Measurements from ENCODE around the gene TXNDC17.
"Not testable (repeated sequence)": the region's sequence is repeated elsewhere in the genome, so short reads cannot be mapped to it uniquely, and the experiment has no call there.

Gene TXNDC17

DNA sequence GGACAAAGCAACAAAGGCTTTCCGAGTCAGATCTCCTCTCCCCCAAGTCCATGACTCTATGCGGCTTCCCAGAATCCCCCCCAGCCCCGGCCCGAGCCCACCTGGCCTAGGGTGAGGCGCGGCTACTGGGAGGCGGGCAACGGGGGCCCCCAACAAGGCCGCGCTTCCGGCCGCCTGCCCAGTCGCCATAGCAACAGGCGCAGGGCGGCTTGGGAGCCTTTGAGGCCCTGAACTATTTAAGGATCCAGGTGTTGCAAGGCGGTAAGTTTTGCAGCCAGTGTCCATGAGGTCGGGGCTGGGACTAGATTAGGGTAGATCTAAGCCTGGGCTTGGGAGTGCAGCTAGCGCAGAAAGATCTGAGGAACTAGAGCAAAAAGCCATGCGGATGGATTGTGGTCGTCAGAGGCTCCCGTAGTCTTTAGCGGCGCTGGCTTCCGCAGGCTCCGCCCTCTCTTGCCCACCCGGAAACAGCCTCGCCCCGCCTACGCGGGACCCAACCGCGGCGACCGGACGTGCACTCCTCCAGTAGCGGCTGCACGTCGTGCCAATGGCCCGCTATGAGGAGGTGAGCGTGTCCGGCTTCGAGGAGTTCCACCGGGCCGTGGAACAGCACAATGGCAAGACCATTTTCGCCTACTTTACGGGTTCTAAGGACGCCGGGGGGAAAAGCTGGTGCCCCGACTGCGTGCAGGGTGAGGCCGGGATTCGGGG is at the start of gene TXNDC17, which contains the start of gene KIAA0753:
TXNDC17 (plus strand) TSS at position 525 of the 711 bp plus-strand sequence; CDS start at position 548, 23 bp downstream.
KIAA0753 (minus strand) TSS at position 176 of the 711 bp plus-strand sequence. CDS start 5,608 bp downstream, outside the sequence.
- peak; percentile 91 for DNase-seq

DNA sequence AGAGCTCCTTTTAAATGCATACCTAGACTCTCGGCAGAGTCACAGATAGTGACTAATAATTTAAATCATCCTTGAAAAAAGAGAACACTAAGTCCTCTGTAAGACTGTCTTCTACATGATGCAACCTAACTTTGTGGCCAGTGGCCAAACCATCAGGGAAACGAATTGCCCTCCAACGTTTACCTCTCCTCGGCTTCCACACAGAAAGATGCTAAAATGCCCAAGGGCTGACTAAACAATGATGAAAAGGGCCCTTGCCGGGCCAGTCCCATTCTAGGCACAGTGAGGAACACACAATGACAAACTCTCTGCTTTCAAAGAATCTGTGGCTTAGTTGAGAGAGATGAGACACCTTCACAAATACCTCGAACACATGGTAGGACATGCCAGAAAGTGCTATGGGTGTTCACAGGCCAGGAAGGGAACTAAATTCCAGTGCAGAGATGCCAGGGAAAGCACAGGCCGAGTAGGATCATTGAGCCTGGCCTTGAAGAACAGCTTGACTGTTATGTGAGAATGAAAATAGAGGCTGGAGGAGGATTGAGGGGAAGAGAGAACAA is 49.2 kb upstream of the TXNDC17 start:
- DNase-seq, result no peak

DNA sequence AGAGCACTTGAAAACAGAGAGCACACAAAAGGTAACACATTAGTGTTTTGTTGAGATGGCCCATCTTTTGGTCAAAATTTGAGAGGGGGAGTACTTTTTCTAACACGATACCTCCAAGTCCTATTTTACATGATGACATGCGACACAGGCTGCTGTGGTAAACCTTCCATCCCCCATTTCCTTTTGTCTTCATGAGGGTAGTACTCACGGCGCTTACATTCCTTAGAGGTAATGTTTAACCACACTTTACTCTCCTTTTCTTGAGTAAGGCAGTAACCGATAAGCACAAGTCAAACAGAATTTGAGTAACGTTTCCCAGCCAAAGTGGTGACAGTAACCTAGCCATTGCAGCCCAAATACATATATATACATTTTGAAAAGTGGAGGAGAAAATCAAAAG is 48.7 kb upstream of the TXNDC17 start:
- no peak for DNase-seq

DNA sequence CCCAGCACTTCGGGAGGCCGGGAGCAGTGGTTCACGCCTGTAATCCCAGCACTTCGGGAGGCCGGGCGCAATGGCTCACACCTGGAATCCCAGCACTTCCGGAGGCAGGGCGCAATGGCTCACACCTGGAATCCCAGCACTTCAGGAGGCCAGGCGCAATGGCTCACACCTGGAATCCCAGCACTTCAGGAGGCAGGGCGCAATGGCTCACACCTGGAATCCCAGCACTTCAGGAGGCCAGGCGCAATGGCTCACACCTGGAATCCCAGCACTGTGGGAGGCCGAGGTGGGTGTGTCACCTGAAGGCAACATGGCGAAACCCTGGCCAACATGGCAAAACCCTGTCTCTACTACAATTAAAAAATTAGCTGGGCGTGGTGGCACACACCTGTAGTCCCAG is 47.5 kb upstream of the TXNDC17 start:
- not testable (repeated sequence) for DNase-seq

DNA sequence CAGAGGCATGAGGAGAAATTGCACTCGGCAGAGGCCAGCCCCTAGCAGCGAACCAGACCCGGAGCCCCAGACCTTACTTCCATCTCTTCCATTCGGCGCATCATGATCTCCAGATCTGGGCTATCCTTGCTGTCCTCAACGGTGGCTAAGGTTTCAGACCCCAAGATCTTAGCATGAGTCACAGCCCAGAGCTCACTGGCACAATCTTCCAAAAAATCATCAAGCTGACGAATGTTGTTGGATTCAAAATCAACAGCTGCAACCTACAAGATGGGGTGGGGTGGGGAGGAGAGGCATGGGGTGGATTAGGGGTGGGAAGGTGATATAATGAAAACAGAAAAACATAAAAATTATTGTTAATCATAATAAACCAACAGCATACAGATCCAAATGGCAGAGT is 44.8 kb upstream of the TXNDC17 start:
- DNase-seq, result no peak

DNA sequence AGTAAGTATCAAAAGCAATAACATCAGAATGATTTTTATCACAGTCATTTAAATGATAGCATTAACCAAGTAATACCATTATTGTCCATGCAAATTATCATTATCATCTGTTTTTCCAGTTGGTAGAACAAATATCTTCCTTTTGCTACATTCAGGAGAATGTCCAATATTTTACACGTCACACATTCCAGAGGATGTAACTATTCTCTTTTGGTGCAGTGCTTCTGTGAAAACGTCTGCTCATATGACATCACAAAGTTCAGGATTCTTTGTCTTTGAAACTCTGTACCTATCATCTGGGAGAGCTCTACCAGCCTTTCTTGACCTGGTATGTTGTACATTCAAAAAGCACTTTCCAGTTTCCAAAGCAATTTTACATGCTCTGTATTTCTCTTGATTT is 44.3 kb upstream of the TXNDC17 start:
- DNase-seq, result no peak

DNA sequence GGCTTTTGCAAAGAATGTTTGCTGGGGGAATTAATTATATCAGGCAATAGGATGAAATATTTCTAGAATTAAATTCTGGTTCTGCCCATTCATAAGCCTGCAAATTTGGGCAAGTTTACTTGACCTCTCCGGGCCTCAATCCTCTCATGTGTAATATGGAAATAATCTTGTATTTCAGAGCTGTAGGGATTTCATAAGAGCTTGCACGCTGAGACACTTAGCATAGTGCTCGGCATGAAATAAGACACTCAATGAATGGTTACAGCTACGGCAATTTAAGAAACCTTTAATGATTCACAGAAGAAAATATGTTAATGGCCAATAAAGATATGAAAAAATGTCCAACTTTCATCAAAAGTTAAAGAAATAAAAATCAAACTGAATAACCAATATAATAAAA is 43.9 kb upstream of the TXNDC17 start:
- no peak for DNase-seq

DNA sequence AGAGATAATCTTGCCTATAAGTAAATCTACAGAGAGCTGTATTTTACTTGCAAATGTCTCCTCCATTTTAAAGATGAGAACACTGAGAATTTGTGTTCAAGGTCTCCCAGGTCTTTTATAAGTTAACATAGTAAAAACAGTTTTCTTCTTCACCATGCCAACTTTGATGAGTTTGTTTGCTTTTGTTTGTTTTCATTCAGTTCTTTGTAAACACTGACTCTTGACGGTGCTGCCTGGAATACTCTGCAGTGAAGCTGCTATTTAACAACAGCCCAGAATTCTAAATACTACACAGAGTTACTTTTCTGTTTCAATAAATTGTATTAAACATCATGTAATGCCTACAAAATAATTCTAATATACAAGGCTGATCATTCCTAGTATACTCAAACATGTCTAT is 43.1 kb upstream of the TXNDC17 start:
- DNase-seq, result no peak

DNA sequence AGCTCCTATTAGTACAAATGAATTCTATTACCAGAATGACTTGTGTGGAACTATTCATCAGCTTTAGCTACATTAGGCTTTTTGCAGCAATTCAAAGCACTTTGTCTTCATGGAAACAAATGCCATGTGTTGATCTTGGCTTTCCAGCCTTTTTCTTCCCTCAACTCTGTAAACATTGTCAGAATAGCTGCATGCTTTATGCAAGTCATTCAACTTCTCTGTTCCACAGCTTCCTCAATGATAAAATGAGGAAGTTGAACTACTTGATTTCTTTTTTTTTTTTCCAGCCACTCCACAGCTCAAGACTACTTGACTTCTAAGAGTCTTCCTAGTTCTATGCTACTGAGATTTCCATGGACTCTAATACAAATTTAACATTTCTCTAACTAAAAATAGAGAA is 41.5 kb upstream of the TXNDC17 start:
- no peak for DNase-seq

DNA sequence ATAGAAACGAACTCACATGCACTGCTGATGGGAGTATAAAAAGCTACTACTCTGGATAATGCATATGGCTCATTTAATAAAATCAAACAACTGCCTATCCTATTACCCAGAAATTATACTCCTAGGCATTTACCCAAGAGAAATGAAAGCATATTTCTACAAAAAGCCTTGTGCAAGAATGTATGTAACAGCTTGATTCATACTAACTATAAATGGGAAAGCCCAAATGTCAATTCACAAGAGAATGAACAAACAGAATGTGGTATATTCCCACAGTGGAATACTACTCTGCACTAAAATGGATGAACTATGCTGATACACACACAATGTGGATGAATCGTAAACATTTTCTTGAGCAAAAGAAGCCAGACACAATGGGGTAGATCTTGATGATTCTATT is 38.7 kb upstream of the TXNDC17 start:
- no peak for DNase-seq

DNA sequence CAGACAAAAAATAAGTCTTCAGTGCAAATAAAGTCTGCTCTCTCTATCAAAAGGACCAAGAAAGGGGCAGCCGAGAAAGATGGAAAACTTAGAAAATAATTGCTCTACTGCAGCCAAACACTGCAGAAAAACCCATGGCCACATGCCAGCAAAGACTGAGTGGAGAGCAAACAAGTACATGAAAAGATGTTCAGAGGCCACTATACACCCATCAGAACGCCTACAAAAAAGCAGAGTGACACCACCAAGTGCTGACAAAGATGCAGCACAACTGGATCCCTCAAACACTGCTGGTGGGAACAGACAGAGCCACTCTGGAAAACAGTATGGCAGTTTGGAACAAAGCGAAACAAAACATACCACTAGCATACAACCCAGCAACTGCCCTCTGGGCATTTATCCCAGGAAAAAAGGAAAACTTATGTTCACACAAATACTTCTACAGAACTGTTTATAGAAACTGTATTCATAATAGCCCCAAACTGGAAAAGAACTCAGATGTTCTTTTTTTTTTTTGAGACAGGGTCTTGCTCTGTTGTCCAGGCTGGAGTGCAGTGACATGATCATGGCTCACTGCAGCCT is 37.0 kb upstream of the TXNDC17 start:
- no peak for DNase-seq

DNA sequence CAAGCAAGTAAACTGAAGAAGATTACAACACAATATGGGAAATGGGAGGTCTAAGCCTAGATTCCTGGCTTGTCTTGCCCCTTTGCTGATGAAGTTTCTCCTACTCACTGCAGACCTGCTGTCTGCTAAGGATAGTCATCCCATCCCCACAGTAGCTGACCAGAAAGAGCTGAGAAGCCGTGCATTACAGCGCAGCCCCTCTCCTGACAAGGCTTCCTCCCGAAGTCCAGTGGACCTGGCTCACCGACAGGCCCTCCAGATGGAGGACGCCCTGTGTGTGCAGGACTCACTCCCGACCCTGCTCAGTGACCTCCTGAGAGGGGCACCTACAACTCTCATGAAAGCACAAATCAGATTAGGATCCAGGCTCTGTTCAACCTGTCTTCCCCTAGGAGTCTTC is 35.7 kb upstream of the TXNDC17 start:
- no peak for DNase-seq

DNA sequence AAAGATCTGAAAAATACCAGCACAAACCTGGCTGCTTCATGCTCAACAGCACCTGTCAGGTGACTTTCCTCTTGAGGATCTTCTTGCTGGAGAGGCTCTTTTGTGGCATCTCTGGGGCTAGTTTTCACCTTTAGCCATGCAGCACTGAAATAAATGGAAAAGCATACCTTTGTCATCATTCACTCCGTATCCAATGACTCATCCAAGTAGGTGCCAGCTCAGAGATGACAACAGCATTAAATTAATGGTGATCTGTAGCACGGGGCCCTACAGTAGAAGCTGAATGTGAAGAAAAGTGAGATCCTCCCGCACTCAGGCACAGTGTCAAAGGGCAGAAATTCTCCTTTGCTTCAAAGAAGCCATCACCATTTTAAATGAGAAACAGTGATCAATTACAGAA is 32.5 kb upstream of the TXNDC17 start:
- no peak for DNase-seq

DNA sequence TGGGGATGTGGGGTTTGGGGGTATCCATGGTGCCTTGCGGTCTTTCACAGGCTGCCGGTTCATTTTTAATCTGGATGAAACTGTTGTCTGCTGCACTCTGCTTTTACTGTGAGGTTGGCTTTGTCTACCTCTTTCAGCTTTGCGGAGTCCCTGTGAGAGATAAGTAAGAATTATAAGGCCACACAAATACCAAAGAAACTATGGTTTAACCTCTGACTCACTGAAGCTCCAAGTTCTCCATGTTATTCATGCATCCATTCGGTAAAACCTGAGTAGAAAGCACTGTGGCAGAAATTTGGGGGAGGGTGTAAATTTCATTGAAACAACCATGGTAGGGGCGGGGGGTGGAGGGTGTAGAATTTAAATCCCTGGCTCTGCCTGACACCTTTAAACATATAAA is 30.8 kb upstream of the TXNDC17 start:
- DNase-seq, result no peak

DNA sequence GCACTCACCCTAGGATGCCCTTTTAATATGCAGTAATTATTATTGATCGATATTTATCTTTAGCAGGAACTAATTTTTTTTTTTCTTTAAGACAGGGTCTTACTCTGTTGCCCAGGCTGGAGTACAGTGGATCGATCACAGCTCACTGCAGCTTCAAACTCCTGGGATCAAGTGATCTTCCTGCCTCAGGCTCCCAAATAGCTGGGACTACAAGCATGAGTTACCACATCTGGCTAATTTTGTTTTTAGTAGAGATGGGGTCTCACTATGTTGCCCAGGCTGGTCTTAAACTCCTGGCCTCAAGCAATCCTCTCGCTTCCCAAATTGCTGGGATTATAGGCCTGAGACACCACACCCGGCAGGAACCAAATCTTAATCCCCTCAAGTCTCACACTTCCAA is 29.6 kb upstream of the TXNDC17 start:
- no peak for DNase-seq

DNA sequence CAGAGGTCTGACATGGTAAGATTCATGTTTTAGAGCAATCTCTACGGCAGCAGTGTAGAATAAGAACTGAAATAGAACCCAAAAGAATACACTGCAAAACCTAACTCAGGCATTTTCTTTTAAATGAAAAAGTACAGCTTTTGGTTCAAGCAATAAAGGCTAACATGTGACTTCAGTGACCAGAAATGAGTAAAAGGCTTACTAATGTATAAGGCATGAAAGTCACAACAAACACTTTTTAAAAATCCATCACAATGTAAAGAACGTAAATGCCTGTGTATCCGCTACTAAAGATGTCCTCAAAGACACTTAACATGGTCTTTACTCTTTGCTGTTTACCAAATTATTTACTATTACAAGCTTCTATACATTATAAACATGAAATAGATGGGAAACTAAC is 16.9 kb upstream of the TXNDC17 start:
- DNase-seq, result no peak

DNA sequence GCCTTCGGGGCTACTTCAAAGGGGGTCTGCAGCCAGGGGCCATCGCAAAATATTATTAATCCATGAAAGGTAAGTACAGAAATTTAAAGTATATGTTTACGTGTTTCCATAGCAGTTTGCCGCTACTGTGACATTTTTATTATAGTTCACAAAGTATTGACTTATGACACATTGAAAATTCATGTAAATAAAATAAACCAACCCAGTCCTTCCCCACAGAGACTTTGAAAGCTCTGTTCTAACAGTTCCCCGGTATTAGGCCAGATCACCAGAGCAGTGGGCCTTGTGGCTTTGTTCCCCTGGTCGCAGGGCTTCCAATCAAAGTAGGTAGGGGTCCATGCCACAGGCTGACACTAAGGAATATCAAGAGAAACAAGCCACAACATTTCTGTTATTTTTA is 14.2 kb upstream of the TXNDC17 start:
- no peak for DNase-seq

DNA sequence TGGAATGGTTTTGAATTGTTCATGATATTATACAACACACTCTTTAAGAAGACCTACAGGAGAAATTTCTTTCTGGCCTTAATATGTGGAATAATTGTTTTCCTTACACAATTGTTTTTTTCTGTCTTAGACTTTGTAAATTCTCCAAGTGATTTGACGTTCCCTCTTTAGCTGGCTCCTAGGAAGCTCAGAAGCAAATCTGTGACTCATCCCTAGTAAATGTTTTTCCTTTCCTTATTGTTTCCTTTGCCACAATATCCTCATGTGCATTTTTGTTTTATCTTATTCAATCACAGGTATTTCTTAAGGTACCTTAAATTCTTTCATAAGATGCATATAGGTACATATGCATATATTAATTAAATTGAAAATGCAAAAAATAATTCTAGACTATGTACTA is 13.8 kb upstream of the TXNDC17 start:
- DNase-seq, result no peak

DNA sequence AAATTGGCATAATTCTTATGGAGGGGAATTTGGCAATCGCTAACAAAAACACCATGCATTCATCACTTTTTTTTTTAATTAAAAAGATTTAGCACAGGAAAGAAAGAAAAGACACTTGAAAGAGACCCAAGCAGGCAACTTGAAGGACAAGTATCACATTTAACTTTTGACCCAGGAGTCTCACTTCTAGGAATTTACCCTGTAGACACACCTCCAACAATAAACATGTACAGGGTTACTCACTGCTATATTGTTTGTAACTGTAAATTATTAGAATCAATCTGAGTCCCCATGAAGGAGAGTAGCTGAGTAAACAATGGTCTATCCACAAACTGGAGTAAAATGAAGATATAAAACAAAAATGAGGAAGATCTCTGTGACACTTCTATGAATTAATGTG is 10.5 kb upstream of the TXNDC17 start:
- no peak for DNase-seq

DNA sequence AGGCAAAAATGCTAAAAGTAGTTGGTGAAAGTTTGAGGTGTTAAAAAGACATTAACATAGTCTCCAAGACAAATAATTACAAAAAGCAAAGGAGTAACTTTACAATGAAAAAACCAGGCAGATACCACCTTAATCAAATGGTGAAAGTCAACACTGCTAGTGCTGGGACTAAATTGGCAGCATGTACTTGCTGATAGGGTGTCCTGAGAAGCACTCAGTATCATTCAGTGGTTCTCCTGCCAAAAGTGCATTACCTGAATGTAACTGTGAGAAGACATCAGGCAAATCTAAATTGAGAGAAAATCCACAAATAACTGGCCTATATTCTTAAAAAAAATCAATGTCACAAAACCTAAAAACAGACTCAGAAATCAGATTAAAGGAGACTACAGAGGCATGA is 8.3 kb upstream of the TXNDC17 start:
- no peak for DNase-seq

DNA sequence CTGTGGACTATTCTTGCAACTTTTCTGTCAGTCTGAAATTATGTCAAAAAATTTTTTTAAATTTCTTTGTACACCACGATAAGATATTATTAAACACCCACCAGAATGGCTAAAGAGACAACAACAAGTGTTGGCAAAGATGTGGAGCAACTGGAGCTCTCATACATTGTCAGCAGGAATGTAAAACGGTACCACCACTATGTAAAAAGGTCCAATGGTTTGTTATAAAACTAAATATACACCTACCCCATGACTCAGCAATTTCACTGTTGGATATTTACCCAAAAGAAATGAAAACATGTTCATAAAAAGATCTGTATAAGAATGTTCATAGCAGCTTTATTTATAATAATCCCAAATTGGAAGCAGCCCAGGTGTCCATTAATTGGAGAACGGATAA is 7.6 kb upstream of the TXNDC17 start:
- DNase-seq, result no peak

DNA sequence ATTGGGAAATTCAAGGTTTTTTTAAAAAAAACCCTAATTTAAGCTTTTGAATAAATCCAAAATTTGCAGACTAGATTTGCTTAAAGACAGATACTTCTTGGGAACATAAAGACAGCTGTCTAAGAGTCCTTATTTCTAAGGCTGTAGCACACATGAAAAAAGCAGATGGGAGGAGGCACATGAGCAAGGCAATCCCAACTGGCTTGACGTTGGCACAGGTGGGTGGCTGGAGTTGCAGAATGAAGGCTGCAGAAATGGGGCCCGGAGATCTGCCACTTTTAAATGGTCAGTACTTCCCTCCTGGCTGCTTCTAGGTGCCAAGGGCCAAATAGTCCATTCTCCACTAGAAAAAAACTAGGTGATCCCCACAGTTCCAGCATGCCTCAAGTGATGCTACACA is 4.8 kb upstream of the TXNDC17 start:
- no peak for DNase-seq

DNA sequence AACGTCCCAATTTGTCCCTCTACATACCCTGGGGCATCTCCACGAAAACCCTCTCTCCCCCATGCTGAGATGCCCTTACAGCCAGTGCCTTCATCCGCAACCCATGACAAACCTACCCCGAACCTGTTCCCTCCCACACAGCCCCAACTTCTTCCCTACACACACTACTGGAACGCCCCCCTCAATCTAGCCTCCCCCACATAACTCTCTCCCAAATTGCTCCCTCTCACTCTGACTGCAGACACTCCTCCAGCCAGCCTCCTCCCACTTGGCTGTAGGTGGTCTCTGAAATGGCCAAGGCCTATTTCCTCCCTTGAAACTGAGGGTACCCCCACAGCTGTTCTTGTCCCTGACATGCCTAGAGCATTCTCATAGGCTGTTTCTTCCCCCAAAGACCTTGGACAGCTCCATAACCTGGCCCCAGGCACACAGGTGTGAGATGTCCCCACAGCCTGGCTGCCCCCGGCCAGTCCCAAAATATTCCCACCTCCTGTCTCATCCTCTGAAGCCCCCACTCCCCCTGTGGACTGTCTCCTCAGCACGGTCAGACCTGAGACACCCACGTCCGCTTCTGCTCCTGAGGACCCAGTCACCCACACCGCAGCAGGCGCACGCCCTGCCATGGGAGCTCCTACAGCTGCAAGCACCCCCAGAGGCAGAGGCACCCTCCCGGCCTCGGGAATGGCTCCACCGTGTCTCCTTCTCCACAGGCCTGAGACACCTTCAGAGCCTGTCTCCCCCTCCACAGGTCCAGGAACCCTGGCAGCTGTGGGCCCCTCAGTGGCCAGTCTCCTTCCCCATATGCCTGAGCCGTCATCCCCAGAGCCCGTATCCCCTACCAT is 4.0 kb upstream of the TXNDC17 start:
- no peak for DNase-seq

DNA sequence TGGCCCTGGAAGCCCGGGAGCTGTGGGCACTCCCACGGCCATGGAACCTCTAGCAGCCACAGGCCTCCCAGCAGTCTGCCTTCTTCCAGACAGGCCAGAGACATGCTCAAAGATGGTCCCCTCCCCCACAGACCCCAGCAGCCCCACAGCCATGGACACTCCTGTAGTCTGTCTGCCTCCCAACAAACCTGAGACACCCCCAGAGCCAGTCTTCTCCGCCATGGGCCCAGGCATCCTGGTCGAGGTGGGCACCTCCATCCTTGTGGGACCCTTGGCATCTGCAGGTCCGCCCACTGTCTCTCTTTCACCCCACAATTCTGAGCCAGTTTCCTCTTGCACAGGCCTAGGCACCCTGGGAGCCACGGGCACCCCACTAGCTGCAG is 3.4 kb upstream of the TXNDC17 start:
- no peak for DNase-seq
